ENCODE data around the gene ZNF784.

The ZNF784 gene

GRCh38 chr19:55642153-55643002 lies 18.0 kb upstream of the ZNF784 start:
- DNase-seq = peak; percentile 51 to 57

GRCh38 chr19:55641426-55642152 lies 17.2 kb upstream of the ZNF784 start:
- peak; percentile 43 to 51 for DNase-seq

GRCh38 chr19:55640577-55641425 lies 16.4 kb upstream of the ZNF784 start, which contains the start of gene ZNF580:
Gene ZNF580 (plus strand): TSS chr19:55641002. CDS start chr19:55642509, 1,507 bp downstream.
- DNase-seq = peak; percentile 73 to 74

- DNase-seq = peak; percentile 71 to 76
Observed at GRCh38 chr19:55640043-55640576, 15.7 kb upstream of the ZNF784 start.

- DNase-seq = peak; percentile 61 to 75
Observed at GRCh38 chr19:55638864-55639359, 14.5 kb upstream of the ZNF784 start.

GRCh38 chr19:55637534-55637933 lies 13.2 kb upstream of the ZNF784 start:
- DNase-seq = no peak

GRCh38 chr19:55636723-55637122 lies 12.4 kb upstream of the ZNF784 start:
- no peak for DNase-seq

GRCh38 chr19:55635856-55636440 lies 11.6 kb upstream of the ZNF784 start:
- no peak for DNase-seq

GRCh38 chr19:55635334-55635717 lies 11.0 kb upstream of the ZNF784 start:
- no peak for DNase-seq

GRCh38 chr19:55633861-55634260 lies 9.5 kb upstream of the ZNF784 start:
- DNase-seq = no peak

GRCh38 chr19:55632463-55632834 lies 8.1 kb upstream of the ZNF784 start:
- peak; percentile 89 to 93 for DNase-seq

GRCh38 chr19:55626350-55626749 lies 2.0 kb upstream of the ZNF784 start:
- DNase-seq = peak; percentile 42 to 53

GRCh38 chr19:55625004-55625326 lies 599 bp upstream of the ZNF784 start:
- DNase-seq = no peak

- no peak for DNase-seq
Observed at GRCh38 chr19:55623561-55623960, 805 bp downstream of the ZNF784 start.

- DNase-seq = no peak
Observed at GRCh38 chr19:55623130-55623529, 1.2 kb downstream of the ZNF784 start.

- no peak for DNase-seq
Observed at GRCh38 chr19:55622242-55622969, 2.0 kb downstream of the ZNF784 start.

GRCh38 chr19:55621673-55622231 lies 2.6 kb downstream of the ZNF784 start:
- no peak for DNase-seq

- DNase-seq = no peak
Observed at GRCh38 chr19:55621205-55621672, 3.1 kb downstream of the ZNF784 start.

GRCh38 chr19:55620410-55621204 lies 3.8 kb downstream of the ZNF784 start:
- DNase-seq = peak in 1 of 2 experiments; percentile 22

GRCh38 chr19:55619286-55619685 lies 5.1 kb downstream of the ZNF784 start:
- DNase-seq = no peak
